Activated T-cell treated with anti-CD3 and anti-CD28 coated beads, Interleukin-2, amount 50 U/mL, for 1 hour (primary cell): ENCODE data around the gene RPL27A.

Source experiments
- DNase-seq: peaks from one replicate; pipeline ENCODE4 v3.0.0-alpha.2; 2020

RPL27A gene

DNA sequence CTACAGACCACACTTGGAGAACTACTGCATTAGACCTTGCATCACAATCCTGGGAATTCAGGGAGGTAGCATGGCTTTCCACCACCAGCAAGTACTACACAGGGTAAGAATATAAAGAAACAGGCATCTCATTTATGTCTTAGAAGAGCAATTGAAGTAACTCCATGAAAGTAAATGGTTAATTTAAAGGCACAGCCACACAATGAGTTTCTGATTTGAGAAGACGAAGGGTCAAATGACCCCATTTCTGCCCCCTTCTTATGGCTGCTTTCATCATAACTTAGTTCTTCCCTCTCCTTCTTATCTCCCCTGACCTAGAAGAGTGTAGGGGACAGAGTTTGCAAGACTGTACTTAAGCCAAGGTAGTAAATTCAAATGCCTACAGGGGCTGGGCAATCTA is 6.1 kb upstream of the RPL27A start:
- no peak for DNase-seq

DNA sequence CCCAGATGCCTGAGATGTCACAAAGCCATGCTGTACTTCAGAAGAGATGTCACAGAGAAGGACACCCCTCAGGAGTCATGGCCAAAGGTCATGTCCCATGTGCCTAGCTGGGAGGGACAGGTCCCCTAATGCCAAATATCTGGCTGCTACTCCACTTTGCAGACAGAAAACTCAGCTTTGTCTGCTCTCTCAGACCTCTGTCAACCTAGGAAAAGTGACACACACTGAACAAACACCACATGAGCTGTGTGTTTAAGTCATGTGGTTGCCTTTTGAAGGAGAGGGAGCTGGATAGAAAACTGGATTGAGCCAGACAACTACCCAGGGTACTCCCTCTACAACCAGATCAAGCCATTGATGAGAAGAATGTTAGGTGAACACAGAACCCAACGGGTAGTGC is 3.6 kb upstream of the RPL27A start:
- no peak for DNase-seq

DNA sequence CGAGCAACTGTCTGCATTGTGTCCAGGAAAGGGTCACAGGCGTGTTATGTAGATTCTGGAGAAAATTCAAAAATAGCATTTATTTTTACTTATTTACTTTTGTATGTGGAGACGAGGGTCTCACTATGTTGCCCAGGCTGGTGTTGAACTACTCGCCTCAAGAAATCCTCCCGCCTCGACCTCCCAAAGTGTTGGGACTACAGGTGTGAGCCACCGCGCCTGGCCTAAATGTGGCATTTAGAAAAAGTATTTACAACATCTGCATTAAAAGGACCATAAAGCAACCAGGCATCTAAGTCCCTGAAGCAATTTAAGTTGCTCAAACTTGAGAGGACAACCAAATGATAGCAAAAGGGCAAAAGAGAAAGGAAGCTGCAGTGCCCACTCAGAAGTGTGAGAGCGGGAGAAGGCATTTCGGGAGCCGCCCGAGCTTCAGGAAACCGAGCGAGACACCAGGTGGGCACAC is 722 bp upstream of the RPL27A start:
- no peak for DNase-seq

DNA sequence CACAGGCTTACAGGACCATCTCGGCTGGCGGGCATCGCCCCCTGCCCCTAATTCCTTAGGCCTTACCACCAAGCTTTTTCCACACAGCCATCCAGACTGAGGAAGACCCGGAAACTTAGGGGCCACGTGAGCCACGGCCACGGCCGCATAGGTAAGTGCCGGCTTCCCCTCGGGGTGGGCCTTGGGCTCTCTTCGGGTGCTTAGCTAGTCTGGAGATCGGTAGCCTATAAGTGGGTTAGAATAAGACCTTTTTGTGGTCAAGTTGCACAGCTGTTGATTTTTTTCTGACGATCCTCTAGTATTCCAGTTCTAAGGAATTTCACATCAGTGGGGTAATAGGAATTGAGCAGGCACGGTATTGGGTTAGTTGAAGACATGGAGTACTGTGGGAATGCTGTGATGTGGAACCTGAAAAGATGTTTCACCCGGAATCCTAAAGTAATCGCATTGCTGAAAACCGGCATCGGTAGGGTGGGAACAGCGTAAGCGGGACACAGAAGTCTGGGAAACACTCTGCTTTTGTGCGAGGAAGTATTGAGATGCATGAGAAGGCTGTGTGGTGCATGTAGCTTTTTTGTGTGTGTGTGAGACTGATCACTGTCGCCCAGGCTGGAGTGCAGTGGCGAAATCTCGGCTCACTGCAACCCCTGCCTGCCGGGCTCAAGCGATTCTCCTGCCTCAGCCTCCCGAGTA is 669 bp downstream of the RPL27A start:
- DNase-seq: no peak

DNA sequence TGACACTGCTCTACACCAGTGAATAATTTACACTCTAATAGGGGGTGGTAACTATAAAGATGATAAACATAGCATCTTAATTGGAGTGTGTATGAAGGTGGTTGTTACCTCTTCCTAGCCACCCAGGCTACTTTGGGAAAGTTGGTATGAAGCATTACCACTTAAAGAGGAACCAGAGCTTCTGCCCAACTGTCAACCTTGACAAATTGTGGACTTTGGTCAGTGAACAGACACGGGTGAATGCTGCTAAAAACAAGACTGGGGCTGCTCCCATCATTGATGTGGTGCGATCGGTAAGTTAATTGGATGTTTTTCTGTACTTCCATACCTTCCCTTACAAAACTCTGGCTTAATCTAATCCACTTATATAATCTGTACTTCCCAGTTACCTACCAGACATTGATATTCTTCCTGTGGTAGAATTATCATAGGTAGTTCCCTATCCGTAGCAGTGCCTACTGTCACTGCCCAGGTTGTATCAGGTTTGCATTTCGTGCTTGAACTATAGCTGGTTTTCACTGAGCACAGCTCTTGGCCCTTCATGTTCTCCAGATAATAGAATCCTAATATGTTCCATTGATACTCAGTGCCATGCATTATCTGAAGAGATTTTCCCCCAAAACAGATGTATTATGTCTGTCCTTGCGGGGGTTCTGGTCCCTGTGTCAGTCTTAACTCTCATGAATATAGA is 2.2 kb downstream of the RPL27A start:
- DNase-seq: no peak

DNA sequence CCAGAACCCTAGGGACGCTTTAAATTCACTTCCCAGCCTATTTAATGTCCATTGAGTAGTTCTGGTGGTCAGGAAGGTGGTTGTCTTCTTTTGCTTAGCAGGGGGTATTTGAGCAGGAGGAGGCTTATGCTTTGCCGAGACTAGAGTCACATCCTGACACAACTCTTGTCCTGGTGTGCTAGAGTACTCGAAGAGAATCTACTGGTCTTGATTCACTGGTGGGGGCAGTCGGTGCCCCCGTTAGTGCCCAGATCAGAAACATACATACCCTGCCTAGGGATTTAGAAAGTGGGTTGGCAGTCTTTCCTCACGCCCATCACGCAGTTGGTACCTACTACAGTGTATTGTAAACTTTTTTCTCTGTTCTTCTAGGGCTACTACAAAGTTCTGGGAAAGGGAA is 2.7 kb downstream of the RPL27A start:
- no peak for DNase-seq

DNA sequence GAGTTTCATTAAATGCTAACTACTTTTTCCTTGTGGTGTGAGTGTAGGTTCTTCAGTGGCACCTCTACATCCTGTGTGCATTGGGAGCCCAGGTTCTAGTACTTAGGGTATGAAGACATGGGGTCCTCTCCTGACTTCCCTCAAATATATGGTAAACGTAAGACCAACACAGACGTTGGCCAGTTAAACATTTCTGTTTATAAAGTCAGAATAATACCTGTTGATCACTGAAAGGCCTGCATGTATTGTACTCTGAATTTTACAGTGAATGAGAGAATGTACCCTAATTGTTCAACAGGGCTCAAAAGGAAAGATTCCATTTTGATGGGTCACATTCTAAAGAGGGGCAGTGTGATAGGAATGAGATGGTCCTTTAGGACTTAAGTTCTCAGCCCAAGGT is 3.2 kb downstream of the RPL27A start:
- no peak for DNase-seq

DNA sequence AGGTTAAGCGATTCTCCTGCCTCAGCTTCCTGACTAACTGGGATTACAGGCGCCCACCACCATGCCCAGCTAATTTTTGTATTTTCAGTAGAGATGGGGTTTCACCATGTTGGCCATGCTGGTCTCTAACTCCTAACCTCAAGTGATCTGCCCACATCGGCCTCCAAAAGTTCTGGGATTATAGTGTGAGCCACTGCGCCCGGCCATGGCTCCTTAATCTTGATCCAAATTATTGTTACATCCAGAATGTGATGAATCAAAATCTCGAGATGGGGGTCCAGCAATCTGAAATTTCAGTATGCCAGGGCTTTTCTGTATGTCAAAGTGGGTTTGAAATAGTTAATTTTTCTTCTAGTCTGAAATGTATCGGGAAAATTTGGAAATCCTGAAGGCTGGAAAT is 3.7 kb downstream of the RPL27A start:
- no peak for DNase-seq

DNA sequence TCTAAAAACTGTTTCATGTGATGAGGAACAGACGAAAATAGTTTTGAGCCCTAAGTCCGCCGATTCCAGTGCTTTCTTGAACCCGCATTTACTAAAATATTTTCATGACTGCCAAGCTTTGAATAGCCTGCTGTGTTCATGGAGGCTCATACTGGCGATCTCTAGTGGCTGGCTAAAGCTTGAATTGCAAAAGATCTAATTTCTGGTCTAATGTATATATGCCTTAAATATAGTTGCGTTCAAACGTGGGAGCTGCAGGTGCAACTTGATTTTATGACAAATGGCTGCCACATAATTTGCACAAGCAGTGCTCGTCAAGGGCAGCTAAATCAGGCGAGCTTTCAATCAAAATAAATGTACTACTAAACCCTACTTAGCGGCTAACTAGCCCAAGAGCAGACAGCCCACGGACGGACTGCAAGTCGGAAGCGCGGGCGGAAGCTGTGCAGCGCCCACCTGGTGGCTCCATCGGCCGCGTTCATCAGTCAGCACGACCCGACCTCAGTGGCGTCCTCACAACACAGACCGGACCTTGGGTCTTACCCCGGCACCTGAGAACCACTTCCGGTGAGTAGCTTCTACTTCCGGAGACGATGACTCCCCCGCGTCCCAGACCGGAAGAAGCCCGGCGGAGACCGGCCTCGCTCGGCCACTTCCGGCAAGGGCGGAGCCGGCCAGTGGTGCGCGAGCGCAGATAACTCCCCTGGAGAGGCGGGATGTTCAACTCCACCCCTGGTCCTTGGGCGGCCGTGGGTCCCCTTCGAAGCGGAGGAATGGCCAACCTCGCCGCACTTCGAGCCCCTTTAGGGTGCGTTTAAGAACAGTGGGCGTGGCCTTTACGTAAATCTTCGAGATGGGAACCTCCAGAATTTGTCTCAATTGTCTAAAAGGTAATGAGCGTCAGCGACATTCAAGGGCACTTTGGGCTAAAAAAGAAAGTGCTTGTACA is 6.1 kb downstream of the RPL27A start:
- peak; percentile 80 for DNase-seq

DNA sequence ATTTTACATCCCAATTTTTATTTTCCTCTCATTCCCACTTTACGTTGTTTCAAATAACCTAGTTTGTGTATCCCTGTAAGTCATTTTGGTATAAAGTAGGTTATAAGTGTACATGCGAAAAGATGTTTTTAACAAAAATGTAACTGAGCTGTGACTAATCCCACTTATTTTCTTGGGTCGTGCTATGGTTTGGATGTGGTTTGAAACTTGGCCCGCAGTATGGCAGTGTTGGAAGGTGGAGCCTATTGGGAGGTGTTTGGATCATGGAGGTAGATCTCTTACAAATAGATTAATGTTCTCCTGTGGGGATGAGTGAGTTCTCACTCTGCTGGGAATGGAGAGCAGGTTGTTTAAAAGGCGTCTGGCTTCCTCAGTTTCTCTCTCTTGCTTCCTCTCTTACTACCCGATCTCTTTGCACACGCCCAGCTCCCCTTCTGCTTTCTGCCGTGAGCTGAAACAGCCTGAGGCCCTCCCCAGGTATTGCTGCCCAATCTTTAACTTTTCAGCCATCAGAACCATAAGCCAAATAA is 7.2 kb downstream of the RPL27A start:
- DNase-seq: no peak

DNA sequence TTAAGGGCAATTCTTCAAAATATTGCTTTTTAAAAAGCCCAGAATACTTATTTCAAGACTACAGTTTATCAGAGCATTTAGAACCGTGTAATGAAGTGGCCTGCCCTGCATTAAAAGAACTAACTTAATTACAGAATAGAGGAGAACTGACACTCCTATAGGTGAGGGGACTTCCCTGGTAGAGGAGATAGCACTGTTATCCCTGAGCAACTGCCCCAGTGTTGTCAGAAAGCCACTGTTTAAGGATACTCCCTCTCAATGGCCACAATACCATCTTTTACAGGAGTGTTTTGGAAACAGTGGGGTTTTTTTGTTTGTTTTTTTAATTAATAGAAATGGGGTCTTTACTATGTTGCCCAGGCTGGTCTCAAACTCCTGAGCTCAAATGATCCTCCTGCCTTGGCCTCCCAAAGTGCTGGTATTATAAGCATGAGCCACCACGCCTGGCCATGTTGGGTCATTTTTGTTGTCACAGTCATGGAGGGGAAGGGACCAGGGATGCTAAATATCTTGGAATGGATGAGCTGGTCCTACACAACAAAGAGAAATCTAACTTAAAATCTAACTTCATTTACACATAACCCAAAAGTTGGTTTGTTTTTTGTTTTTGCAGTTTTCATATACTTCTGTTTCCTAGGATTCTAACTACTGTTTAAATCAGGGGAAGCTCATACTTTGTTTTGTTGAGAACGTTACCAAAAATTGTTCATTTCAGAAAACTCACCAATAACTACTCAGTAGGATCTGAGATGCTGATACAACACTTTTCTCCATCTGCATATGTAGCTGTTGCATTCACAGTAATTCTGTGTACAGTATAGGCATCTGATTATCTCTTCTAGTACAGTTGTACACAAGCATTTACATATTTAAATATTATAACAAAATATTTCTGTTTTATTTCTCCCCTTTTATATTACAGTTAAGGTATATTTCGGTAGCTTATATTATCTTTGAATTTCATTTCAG is 8.1 kb downstream of the RPL27A start:
- no peak for DNase-seq

DNA sequence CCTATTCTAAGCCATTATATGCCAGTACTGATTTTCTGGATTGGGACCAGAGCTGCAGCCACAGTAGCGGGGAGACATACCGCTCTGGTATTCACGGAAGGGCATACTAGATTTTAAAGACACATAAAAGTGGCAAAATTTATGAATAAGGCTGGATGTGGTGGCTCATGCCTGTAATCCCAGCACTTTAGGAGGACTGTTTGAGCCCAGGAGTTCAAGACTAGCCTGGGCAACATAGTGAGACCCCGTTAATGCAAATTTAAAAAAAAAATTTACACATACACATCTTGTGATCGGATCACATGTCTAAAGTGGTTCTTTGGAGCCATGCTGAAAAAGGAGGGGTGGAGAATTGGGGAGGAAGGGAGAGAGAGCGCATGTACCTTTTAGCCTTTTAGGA is 9.0 kb downstream of the RPL27A start:
- no peak for DNase-seq

DNA sequence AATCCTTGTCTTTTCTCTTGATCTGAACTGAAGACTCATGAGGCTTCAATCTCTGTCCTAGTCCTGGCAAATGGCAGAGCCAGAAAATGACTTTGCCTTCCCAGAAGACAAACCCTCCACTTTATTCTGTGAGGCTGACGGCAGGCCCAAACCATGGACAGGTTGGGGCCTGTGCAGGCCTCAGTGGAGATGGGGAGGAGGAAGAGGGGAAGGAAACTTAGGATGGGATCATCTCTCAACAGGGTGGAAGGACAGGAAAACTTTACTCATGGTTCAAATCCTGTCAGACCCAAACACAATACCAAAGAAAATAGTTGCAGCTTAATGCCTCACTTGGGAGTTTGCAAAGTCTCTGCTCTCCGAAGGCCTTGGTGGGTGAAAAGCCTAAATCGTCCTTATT is 9.8 kb downstream of the RPL27A start:
- DNase-seq: no peak

DNA sequence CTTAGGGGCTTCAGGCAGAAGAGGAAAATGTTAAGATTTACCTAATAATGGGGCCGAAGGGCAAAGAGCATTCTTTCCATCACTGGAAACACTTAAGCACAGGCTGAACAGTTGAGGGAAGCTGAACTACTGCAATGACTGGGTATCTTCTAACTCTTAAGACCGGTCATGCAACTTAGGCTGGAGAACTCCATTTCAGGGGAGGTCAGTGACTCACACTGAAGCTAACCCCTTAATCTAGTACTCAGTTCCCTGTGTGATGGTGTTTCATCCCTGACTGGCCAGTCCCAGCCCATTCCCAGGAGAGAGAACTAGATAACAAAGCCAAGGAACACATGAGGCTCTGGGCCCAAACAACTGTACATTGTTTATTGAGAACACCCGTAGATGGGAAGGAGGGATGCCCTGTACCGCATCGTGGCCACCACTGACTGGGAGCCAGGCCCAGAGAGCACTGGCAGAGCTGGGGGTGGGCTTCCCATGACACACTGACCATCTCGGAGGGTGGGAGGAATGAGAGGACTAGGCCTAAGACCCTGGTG is 10.5 kb downstream of the RPL27A start:
- DNase-seq: no peak

DNA sequence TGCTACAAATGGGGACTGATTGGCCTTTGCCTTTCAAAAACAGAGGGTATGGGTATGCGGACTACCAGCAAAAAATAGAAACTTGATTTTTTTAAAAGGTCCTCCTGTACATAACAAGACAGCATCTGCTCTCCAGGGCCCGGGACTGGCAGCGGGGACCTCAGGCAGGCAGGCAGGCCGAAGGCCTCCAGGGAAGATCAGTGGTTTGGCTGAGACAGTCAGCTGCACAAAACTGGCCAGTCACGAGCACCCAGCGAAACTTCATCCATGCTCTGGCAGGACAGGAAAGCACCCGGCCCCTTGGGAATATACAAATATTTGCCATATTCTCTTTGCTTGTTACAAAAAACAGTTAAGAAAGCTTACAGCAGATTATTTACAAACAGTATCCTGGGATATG is 11.0 kb downstream of the RPL27A start:
- DNase-seq: no peak

DNA sequence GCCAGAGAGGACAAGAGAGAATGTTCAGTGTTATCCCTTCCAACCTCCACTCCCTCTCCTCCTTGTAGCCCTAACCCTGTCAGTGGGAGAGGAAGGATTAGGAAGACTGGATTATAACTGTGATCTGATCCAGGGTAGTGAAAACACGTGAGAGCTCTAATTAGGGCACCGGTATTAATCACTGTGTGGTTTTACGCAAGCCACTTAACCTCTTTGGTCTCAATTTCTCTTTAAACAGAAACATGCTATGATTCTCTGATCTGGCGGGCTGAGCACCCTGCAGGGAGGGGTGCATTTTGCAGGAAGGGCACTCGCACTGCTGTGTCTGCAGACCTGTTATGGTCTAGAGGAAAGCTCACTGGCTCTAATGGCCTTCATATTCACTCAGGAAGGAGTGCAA is 11.5 kb downstream of the RPL27A start:
- no peak for DNase-seq

DNA sequence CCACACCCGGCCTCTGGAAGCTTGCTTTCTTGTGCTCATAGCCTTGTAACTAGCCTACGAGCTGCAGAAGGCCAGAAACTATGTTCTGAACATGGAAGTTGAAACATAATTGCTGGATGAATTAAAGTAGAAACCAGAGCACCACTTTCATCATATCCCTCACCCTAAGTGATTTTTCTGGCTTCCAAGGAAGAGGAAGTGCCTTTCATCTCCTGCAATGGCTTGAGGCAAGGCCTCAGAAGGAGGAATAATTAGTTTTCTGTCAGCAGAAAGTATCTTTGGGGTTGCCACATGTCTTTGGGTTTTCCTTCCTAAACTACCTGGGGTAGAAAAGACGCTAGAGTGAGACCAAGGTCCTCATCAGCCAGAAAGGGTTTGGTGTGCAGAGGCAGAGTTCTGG is 14.5 kb downstream of the RPL27A start:
- no peak for DNase-seq

DNA sequence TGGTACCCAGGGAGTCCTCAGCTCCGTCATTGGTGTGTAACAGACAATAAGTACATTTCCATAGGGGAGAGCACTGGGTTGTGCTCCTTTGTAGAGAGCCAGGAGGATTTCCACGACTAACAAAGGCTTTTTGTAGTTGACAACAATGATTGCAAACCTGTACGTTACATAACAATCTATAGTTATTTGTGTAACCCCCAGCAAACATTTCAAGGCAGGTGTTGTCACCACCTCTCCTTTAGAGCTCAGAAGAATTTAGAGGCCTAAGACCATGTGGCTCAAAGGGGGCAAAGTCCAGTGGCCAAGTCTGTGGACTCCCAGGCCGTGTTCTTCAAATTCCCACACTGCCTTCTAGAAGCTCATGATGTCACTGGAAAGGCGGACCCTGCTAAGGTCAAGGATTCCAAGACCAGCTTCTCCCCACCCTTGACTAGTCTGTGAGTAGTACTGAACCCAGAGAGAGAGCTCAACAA is 15.8 kb downstream of the RPL27A start:
- no peak for DNase-seq

DNA sequence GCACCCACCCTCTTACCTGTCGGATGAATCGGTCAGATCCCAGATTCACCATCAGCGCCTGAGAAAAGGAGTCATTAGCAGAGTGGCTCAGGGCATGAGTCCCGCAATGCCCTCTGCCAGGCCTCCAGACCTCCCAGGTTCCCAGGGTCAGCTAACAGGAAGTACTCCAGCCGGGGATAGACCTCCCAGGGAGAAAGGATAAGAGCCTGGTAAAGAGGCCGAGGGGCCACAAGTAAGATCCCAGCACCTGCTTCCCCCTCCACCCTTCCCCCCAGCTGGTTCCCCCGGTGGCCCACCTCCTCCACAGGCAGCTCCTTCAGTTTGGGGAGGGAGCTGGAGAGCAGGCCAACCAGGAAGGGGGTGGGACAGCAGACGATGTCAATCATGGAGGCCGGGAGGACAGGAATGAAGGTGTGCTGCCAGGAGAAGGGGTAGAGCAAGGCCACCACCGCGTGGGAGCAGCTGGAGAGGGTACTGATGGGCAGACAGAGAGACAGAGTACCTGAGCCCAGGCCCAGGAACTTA is 16.4 kb downstream of the RPL27A start:
- no peak for DNase-seq

DNA sequence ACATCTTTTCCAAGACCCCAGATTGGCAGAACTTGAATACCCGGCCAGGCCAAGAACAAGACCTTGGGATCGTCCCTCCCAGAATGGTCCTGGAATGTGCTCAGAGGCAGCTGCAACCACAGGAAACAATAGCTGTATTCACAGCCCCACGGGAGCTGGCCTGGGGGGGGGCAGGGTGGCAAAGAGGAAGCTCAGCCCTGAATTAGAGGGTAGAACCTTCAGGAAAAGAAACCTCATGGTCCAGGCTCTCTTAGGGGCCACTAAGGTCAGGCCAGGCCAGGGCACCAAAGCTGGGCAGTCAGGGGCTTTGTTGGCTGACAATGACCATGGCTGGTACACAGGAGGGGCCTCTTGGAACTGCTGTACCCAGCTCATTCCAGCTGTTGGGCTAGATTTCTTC is 17.3 kb downstream of the RPL27A start:
- DNase-seq: no peak

DNA sequence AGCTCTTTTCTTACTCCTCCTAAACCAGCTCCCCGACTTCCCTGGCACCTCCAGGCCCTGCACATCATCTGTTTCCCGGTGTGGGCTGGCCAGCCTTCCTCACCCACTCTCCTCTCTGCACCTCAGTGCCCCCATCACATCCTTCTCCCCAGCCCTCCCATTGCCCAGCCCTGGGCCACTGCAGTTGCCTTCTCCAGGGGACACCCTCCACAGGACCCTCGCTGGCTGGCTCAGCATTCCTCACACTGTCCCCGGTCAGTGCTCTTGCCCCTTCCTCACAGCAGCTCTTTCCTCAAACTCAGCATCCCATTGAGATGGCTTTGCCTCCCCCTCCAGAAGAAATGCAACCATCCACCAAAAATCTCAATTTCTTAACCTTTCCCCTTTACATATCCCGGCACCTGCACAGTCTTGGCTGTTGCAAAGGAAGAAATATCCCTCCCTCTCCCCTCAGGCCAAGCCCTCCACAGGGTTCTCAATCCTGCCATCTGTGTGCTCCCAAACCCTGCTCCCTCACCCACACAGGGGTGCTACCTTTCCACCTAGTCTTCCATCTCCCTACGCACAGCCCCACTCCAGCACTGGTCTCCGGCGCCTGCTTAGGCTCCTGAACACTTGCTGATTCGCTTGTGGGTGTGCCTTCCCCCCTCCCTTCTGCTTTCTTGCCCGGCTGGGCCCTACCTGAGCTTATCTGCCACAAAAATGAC is 19.5 kb downstream of the RPL27A start:
- DNase-seq: no peak
